GM12872 (cell line): ENCODE measurements around the gene CTXN1.

Source experiments
- CTCF ChIP-seq: IDR thresholded peaks from 3 replicates; pipeline ENCODE4 v1.5.1; 2011; ENCODE audit warnings: low read depth, mild to moderate bottlenecking, low read length, moderate library complexity; ENCODE audit not compliant: insufficient read depth

The CTXN1 gene

GRCh38 chr19:7905859-7906258, 20.1 kb downstream of the CTXN1 start:
- TF ChIP-seq CTCF = no peak

GRCh38 chr19:7905268-7905667, 20.7 kb downstream of the CTXN1 start:
- TF ChIP-seq CTCF = no peak

GRCh38 chr19:7904074-7905020, 21.6 kb downstream of the CTXN1 start:
- no peak for TF ChIP-seq CTCF

- peak; percentile 65; the same call in 2 of the 3 replicates for TF ChIP-seq CTCF
These were observed 22.5 kb downstream of the CTXN1 start, which contains the start of gene MAP2K7 for GRCh38 chr19:7903244-7904073. Gene MAP2K7, plus strand, starts transcription at chr19:7903877. Its CDS starts 68 bp downstream, at chr19:7903945.

GRCh38 chr19:7902796-7903243, 23.1 kb downstream of the CTXN1 start:
- no peak for TF ChIP-seq CTCF

GRCh38 chr19:7901337-7901736, 24.6 kb downstream of the CTXN1 start:
- TF ChIP-seq CTCF = no peak

GRCh38 chr19:7900931-7901330, 25.0 kb downstream of the CTXN1 start:
- no peak for TF ChIP-seq CTCF
